Stimulated activated CD8-positive, alpha-beta memory T cell treated with anti-CD3 and anti-CD28 coated beads, Interleukin-12 subunit alpha, Interleukin-12 subunit beta, amount 100 ng/mL, for 24 hours (primary cell): Measurements from ENCODE around the gene NFATC1.

ENCODE experiments used
- DNase-seq: peaks from one replicate; pipeline ENCODE4 v3.0.0-alpha.2; 2020; ENCODE audit errors: extremely low read depth

Gene NFATC1

DNA sequence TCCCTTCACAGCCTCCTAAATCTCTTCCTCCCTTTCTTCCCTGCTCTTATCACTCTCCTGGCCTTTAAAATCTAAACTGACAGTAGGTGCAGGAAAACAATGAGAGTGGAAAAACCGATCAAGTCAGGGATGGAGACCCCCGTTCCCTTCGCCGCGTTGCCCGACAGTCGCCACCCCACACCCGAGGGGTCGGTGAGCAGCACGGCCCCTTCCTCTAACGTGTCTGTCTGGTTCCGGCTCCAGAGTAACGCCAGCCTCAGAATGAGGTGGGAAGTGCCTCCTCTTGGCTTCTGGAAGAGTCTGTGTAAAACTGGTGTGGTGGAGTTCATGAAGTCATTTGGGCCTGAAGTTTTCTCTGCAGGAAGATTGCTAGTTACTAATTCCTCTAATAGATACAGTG is 138.6 kb downstream of the NFATC1 start:
- no peak for DNase-seq

DNA sequence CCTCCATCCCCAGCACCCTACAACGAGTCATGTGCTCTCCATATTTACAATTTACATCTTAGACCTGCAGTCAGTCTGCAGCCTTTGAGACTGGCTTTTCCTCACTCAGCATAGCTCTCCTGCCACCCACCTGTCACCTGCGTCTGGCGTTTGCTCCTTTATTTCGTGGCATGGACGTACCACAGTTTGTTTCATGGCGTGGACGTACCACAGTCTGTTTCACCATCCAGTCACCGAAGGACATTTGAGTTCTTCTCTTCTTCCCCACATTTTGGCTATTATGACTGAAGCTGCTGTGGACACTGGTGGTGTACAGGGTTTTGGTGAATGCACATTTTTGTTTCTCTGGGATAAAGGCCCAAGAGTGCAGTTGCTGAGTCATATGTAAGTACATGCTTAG is 142.0 kb downstream of the NFATC1 start:
- DNase-seq: no peak

DNA sequence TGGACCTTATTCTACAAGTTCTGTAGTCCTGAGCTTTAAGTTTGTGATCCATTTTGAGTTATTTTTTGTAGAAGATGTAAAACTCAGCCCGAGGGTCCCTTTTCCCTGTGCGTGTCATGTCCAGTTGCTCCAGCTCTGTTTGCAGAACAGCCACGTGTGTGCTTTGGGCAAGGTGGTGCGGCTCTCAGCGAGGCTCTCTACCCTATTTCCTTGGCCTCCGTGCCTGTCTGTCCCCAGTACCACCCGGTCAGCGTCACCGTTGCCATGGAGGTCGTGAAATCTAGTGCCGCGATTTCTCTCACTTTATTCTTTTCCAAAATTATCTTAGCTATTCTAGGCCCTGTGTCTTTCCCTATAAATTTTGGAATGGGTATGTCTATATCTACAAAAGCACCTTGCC is 142.9 kb downstream of the NFATC1 start:
- DNase-seq: no peak

DNA sequence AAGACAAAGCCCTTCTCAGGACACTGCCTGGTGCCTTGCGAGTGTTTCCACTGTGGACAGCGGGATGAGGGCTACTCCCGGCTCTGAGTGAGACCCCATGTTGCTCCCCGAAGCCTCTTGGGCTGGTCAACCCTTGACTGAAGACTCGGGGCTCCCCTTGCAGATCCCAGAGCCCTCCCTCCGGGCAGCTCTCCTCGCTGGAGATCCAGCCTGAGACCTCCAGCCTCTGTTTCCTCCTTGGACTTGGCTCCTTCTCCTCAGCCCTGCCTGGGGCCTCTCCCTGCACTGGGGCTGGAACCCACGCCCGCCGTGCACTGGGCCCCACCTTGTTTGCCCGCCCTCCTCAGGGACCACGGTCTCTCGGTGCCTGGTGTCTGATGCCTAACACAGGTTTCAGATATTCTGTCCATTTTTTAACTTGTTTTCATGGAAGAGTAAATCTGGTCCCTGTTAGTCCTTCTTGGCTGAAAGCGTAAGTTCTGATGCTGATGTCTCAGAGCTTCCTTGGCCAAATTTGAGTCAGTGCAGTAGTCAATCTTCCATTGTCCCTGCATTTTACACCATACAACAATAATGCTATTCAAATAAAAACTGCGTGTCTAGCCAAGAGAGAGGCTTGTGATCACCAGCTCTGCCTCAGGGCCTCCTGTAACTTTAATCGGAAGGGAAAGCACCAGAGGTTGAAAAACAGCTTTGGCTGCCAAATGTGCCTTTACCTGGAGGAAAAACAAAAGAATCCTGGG is 144.6 kb downstream of the NFATC1 start:
- DNase-seq: no peak

DNA sequence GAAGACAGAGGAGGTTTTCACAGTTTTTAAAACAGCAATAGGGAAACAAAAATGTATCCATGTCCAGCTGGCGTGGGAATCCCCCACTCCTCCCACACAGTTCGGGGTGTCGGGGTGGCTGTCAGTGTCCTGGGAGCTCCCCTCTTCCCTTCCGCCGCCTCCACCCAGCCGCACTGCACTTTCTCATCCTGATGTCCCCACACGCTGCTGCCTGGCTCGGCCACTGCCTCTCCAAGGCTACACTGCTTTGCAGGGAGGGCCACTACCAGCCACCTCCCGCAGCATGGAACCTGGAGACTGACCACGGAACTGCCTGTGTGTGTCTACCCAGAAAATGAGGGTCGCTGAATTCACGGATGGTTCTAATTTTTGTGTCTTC is 145.2 kb downstream of the NFATC1 start:
- no peak for DNase-seq

DNA sequence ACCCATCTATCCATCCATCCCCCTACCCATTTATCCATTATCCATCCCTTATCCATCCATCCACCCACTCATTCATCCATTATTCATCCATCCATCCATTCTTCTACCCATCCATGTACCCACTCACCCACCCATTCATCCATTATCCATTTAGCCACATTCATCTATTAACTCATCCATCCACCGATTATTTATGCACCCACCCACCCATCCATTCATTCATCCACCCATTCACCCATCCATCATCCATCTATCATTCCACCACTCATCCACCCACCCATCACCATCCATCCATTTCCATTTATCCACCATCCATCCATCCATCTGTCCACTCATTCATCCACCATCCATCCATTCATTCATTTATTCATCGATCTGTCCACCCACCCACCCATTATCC is 146.5 kb downstream of the NFATC1 start:
- DNase-seq: no peak

DNA sequence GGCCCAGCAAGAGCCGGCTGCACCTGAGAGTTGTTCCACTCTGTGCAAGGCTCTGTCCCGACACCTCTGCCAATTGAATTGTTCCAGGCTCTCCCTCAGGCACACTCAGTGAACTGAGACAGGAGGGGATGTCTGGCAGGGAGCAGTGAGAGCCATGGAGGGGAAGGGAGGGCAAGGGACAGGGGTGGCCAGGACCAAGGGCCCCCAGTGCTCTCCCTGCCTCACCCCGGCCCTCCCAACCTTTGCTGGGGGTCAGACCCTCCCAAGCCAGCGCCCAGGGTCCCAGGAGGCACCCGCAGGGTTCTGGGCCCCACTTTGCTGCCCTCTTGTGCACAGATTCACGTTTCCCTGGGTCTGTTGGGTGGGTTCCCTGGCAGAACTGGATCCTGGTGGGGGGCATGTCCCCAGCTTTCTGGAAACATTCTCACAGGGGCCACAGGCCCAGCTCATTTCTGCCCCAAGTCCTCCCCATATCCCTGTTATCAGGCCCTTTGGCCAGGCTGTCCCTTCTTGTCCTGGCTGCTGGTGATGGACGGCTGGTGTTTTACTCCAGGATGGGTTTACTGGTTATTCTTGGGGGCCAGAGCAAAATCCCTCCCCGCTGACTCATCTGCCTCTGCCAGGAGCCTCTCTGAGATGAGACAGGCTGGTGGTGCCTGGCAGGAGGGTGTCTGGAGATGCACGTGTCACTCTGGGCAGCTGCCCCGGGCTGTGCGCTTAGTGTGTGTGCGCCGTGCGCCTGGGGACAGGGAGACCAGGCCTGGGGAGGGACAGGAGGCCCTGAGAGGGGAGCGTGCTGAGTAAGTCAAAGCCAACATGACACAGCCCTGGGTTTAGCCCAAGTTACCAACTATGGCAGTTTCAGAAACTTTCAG is 147.4 kb downstream of the NFATC1 start:
- no peak for DNase-seq

DNA sequence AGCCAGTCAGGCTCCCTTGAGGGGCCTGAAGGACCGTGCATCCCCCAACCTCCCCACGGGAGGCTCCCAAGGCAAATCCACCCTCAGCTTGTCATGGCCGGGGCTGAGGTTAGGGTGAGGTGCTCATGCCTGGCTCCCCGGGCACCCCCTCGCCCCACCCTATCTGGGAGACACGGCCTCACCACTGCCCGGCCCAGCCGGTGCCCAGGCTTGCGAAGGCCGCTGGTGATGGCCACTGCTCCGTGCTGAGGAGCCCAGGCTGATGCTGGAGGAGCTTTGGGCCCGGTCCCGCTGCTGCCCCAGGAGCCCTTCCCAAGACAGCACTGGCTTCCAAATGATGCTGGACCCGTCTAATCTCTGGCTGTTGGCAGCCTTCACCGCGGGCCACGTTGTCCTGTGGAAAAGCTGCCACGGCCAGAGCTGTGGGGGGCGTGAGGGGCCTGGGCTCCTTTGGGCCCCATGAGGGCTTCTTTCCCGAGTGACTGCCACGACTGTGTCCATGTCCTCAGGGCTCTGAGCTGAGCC is 148.2 kb downstream of the NFATC1 start:
- DNase-seq: no peak

DNA sequence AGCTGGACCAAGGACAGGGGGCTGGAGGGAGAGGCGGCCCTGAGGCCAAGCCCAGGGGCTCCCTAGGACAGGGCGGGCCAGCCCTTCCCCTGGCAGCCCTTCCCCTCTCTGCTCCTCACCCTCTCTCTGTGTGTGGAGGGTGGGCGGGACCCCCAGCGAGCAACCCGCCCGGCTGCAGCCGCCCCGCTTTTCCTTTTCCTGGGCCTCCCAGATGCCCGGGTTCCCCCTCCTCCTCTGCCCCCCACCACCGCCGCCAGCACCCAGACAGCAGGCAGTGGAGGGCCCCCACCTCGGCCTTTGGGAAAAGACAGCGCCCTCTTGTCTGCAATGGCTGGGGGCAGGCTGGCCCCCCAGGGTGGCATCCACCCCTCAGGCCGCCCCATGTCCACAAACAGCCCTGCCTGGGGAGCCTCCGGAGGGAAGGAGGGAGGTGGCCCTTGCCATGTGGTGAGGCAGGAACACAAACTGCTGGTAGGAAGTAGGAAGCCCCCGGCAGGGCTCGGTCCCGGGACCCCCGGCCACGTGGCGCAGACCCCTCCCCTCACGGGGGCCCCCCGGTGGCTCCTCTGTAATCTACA is 148.7 kb downstream of the NFATC1 start:
- no peak for DNase-seq

DNA sequence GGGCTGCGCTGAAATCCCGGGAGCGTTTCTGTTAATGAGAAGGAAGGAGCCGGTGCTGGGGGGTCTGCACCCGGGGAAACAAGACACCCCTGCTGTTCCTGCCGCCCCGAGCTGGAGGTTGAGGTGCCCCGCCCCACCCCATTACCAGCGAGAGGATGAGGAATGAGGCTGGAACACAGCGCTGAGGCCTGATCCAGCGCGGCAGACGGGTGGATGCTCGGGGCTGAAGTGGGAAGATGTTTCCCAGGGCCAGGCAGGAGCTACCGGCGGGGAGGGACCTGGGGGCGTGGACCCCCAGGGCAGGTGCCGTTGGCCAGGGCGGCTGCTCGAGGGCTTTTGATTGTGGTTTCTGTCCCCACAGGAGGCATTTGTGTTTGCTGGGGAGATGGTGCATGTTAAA is 149.5 kb downstream of the NFATC1 start:
- DNase-seq: no peak

DNA sequence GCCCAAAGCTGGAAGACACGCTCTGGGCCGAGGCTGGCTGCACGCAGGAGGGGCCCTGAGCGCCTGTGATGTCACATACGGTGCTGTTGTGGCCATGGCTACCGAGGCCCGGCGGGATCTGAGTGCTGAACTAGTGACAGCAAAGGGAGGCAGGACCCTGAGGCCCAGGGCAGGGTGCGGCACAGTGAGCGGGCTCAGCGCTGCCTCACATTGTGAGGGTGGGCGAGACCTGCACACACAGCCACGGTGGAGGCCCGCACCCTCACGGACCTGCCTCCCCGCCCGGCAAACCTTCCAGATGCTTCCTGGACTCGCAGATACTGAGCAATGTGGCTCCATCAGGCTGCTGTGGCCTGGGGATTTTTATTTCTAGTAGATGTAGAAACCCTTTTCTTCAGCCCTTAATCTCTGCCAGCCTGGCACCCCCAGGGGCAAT is 150.0 kb downstream of the NFATC1 start:
- DNase-seq: no peak

DNA sequence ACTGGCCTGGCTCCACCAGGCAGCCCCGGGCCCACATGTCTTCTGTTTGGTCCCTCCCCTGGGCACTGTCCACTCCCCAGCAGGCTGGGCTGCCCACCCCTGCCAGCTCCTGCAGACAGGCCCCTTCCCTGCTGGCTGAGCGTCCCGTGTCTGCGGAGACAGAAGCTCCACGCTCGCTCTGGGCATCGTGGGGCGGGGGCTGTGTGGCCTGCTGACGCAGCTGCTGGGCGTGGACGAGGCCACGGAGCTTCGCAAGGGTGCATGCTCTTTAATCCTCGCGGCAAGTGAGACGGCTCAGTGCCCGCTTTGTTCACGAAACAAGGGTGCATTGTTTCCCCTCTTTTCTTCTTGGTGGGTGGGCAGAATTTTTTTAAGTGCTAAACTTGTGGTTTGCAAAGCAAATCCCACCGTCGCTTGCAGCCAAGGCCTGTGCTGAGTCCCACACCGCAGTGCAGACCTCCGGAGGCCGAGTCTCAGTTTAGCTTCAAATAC is 151.1 kb downstream of the NFATC1 start:
- DNase-seq: no peak

DNA sequence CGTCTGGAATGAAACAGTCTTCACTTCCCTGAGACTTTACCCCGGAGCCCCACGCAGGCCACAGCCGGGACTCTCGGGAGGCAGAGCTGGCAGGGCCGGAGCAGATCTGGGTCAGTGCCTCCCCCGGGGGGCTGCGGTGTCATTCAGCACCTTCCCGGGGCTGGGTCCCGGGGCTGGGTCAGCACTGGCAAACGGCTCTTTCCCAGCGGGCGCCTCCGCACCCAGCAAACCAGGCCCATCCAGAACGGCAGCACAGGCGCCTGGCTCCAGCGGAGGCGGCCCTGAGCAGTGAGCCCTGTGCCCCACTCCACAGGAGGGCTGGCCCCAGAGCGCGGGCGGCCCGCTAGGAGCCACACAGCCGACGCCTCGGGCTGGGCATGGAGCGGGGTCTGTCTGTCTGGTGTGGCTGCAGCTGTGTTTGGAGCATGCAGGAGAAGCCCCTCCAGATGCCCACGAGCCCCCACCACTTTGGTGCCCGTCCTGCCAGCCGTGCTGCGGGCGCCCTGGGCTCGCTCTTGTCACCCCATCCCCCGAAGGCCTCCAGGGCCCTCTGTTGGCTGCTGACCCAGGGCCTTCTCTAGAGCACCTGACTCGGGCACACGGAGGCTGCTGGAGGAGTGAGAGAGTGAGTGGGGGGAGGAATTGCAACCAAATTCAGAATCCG is 151.8 kb downstream of the NFATC1 start:
- no peak for DNase-seq

DNA sequence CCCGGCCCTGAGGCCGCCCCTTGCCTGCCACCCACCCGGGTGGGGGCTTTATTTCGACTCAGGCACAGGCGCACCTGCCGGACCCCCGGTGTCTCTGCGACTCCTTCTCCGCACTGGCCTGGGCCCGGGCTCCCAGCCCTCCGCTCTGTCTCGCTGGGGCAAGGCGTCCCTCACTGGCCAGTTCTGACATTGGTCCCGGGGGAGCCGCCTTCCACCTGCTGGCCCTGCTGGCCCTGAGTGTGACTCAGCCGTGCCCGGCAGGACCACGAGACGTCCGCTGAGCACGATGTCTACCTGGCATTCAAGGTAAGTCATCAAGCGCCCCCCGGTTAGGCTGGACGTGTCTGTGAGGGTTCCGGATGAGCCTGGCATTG is 152.3 kb downstream of the NFATC1 start:
- no peak for DNase-seq

DNA sequence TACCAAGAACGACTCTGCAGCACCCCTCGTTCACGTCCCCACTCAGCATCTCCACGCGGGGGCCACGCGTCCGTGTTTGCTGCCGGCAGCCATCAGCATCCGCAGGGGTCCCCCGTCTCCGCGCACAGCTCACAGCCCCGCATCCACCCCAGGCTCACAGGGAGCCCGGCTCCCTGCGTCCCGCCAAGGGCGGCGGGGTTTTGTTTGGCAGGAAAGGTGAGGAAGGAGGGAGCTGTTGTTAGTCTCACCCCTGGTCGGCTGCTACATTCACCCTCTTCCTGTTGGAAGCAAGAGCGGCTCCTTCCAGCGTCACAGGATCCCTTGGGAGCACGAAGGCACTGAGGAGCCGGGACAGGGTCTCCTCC is 152.9 kb downstream of the NFATC1 start:
- no peak for DNase-seq

DNA sequence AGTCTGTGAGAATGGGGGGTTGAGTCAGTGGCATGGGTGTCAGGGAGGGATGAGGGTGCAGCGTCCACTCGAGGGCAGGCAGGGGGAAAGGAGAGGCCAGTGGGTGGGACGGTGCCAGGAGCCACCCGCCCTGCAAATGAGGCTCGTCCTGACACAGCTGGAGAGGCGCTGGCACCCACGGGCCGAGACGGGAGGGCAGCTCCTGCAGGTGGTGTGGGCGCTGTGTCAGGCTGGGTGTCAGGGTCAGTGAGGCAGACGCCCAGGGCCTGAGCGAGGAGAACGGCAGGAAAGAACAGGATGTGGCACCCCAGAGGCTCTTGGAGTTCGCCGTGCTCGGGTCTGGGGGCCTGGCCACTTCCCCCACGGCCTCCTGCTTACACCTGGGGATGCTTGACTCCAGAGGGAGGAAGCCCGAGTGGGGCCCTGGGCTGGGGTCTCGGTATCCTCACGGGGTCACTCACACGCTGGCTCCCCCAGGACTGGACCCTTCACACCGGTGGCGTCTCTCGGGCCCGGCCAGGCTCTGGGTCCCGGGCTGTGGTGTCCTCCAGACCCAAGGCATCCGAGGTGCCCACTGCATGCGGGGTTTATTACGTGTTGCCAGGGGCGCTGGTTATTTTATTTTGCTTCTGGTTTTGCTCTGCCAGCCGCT is 153.4 kb downstream of the NFATC1 start:
- no peak for DNase-seq

DNA sequence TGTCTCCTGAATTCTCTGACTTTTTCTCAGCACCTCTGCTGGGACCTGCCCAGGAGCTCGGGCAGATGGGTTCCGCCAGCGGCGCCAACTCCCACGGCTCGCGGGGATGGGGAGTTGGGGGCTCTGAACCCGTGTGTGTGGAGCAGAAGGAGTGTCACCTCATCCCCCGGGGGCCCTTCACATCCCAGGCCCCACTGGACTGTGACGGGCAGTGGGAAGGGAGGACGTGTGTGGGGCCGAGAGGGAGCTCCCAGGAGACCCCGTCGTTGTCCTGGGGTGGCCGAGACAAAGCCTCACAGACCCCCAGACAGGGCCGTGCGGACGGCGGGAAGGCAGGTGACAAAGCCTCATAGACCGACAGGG is 153.9 kb downstream of the NFATC1 start:
- no peak for DNase-seq

DNA sequence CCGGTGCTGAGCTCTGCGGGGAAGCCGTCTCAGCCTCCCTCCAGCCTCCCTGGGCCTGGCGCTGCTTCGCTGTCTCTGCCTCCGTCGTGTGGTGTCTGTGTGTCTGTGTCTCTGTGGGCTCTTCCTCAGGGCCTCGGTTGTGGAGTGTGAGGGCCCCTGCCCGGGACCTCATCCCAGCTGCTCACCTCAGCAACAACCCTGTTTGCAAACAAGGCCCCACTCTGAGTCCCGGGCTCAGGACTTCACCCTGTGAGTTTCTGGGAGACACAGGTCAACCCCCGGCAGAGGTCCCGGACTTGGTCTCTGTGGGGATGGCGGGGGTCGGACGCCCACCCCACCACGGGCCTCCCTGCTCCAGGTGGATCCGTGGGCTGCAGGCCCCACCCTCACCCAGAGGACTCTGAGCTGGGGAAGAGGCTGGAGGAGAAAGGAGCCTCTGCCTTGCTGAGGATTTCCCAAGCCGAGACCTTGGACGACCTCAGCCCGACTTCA is 156.5 kb downstream of the NFATC1 start:
- DNase-seq: no peak

DNA sequence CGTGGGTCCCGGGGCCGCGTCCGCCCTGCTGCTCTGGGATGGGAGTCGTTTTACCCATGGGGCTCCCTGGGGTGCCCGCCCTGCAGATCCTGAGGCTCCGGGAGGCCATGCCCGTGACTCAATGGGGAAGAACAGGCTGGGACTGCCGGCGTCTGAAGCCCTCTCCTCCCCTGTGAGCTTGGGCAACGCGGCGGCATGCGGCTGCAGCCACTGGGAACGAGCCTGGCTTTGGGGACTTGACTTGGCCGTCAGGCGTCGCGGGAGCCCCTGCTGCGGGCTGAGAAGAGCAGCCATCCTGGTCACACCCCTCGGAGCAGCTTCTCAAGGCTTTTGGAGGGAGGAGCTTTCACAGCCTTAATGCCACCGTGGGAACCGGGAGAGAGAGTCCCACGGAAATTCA is 157.0 kb downstream of the NFATC1 start:
- DNase-seq: no peak

DNA sequence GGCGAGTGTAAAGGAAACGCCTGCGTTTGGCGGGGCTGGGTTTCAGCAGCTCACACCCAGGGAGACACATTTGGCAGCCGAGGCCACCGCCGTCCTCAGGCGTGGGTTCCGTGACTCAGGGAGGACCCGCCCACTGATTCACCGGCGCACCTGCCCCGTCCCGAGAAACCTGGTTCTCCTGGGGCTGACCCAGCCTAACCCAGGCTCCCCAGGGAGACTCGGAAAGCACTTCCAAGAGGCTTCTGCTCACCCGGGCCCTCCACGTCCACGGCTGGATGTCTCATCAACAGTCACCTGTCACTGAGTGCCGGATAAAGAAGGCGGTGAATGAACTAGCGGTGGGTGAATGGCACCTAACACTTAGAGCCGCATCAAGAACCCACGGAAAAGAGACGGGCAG is 157.4 kb downstream of the NFATC1 start:
- DNase-seq: no peak

DNA sequence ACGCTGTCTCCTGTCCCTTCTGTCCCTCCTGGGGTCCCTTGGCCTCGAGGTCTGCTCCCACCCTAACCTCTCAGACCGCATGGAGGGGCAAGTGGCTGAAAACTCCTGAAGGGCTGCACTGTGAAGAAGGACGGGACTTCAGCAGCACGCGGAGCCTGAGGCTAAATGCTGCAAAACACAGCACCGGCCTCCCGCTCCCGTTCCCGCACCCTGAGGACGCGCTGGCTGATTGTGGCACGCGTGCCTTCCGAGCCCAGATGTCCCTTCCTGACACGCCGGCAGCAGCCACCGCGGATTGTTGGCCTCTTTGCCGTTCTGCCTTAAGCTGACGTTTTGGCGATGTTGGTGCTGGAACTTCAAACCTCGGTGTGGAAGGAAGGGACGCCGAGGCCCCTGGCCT is 158.0 kb downstream of the NFATC1 start:
- no peak for DNase-seq
